Measurements from ENCODE around the gene YWHAB.

DNA sequence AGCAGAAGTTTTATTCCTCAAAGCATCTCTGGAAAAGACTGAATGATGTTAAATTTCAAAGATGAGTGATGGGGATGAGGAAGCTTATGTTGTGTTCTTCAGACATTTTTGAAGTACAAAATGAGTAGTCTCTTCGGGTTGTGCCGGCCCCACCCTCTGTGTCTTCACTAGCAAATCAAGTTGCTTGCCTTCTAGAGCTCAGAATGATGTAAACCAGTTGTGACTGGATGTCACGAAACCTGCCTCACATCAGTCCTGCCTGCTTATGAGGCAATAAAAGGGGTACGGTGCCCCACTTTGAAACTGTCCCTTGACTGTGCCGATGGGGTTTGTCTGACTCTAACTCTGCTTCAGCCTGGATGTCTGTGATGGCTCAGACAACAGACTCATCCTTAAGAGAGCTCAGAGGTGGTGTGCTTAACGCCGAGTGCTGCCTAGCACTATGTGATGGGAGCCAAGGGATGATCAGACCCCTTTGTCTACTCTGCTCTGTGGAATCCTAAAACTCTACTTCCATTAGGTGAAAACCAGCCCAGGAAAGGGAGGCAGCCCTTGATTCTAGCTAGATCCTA, 55.7 kb downstream of the YWHAB start:
- TF ChIP-seq, protein P1, sequence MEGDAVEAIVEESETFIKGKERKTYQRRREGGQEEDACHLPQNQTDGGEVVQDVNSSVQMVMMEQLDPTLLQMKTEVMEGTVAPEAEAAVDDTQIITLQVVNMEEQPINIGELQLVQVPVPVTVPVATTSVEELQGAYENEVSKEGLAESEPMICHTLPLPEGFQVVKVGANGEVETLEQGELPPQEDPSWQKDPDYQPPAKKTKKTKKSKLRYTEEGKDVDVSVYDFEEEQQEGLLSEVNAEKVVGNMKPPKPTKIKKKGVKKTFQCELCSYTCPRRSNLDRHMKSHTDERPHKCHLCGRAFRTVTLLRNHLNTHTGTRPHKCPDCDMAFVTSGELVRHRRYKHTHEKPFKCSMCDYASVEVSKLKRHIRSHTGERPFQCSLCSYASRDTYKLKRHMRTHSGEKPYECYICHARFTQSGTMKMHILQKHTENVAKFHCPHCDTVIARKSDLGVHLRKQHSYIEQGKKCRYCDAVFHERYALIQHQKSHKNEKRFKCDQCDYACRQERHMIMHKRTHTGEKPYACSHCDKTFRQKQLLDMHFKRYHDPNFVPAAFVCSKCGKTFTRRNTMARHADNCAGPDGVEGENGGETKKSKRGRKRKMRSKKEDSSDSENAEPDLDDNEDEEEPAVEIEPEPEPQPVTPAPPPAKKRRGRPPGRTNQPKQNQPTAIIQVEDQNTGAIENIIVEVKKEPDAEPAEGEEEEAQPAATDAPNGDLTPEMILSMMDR (IDR thresholded peaks at IDR 0.05 in 2 of 3, conservative IDR thresholded peaks at IDR 0.05 in 1 of 3; ENCODE audit: control insufficient read depth in 2 of 3, extremely low read depth in 1 of 3, insufficient read depth in 1 of 3, low read depth in 3 of 3, low read length in 3 of 3), result no peak
- no peak for TF ChIP-seq SIX5 (IDR thresholded peaks at IDR 0.05; ENCODE audit: low read depth, low read length, severe bottlenecking)
- TF ChIP-seq RFX5 (IDR thresholded peaks at IDR 0.05; ENCODE audit: low read depth, low read length), result no peak
- no peak for TF ChIP-seq ZNF207 (IDR thresholded peaks at IDR 0.05; ENCODE audit: borderline replicate concordance)
- TF ChIP-seq EZH2 (IDR thresholded peaks at IDR 0.05; ENCODE audit: borderline replicate concordance, control insufficient read depth, low read depth, low read length), result no peak
- no peak for TF ChIP-seq POLR2A (IDR thresholded peaks at IDR 0.05; ENCODE audit: low read depth, low read length)
- no peak for TF ChIP-seq SIN3A (IDR thresholded peaks at IDR 0.05; ENCODE audit: low read depth, low read length)
- no peak for TF ChIP-seq NR2C2 (IDR thresholded peaks at IDR 0.05; ENCODE audit: borderline replicate concordance, control insufficient read depth, insufficient read length, low read depth)
- no peak for TF ChIP-seq TCF3 (IDR thresholded peaks at IDR 0.05; ENCODE audit: borderline replicate concordance, insufficient read depth, low read depth, low read length)
